ENCODE data around the gene INF2. TPM values are rescaled to one million over a fixed set of nuclear protein-coding genes. Genes with fewer than 3 reads are reported as not detected.
A peak's percentile ranks its signal among the peaks of the same experiment; 100 is the strongest.
"Not testable (repeated sequence)": the region's sequence is repeated elsewhere in the genome, so short reads cannot be mapped to it uniquely, and the experiment has no call there.

INF2 gene
- polyA plus RNA-seq, 5 donors = 35.6 to 73.2 (median 52.3) TPM

DNA sequence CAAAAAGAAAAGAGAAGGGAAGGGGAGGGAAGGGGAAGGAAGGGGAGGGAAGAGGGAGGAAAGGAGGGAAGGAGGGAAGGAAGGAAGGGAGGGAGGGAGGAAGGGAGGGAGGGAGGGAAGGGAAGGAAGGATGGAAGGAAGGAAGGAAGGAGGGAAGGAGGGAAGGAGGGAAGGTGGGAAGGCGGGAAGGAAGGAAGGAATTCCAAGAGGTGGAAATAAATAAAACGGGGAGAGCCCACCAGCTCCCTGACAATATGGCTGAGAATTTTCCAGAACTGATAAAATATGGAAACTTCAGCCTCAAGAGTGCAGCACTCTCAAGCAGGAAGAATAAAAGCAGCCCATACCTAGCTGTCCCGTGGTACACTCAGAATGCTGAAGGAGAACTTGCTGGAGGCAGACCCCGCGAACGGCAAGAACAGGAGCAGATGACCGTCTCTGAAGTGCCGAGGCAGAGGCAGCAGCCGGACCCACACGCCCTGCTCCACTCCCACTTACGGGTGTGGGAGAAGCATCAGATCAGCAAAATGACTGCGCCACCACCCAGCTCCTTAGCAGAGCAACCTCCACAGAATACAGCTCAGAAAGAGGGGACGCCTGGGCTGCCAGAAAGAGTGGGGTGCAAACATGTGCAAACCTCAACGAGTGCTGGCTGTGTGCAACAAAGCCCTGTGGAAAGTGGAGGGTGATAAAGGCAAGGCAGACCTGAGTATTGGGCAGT is 34.1 kb upstream of the INF2 start:
- DNase-seq = no peak

DNA sequence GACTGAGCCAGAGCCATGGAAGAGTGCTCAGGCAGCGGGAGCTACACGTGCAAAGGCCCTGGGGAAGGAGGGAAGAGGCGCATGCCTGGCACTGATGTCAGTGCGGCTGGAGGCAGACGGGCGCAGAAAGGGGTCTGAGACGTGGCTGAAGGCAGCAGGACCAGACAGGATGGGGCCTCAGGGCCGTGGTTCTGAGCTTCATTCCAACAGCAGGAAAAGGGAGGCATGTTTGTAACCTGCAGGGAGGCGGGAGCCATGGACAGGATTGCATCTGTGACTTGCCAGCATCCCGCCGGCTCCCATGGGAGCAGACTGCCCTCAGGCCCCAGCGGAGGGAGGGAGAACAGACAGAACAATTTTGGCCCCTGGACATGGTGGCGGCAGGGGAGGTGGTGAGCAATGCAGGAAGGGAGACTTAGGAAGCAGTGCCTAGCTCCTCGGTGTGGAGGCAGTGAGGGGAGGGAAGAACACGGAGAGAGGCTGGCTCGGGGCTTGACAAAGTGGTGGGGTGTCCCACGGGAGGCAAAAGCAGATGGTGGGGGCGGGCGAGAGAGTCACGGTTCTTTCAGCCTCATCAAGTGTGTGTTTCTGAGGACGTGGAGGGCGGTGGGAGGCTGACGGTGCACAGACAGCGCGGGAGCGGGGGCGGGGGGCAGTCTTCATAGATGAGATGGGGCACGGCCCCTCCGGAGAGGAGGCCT is 33.3 kb upstream of the INF2 start:
- DNase-seq = no peak

DNA sequence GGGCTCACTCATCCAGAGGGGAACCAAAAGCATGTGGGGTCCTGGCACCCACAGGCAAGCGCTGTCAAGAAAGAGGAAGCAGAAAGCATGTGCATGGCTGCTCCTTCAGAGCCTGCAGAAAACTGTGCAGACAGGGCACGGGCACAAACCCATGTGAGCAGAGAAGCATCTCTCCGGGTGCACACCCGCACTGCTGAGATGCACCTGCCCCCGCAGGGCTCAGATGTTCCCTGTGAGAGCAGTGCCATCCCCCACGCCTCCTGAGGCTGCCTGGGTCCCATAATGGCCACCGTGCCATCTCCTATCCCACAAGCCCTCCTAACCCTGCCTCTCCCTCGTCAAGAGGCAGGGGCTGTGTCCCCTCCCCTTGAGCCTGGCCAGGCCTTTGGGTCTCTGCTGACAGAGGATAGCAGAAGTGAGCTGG is 32.3 kb upstream of the INF2 start:
- no peak for DNase-seq

DNA sequence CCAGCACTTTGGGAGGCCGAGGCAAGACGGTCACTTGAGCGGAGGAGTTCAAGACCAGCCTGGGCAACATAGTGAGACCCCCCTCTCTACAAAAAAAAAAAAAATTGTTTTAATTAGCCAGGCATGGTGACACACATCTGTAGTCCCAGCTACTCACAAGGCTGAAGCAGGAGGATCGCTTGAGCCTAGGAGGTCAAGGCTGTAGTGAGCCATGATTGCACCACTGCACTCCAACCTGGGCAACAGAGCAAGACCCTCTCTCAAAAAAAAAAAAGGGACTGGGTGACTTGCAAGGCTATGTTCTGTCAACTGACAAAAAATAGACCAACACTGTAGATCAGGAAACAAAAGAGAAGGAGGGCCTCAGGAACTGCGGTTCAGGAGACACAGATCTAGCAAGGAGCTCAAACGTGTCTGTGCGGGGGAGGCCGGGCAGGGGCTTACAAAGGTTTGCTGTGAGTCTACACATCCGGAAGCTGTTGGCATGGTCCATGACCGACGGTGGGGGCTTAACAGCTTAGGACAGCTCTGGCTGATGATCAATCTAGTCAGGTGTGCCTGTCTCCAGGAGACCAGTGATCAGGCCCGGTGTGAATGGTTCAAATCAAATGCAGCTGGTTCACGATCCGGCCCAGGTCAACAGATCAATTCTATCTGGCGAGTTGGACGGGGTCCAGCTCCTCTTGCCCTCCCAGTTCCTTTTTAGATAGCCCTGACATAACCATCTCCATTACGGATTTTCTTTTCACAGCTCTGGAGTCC is 31.7 kb upstream of the INF2 start:
- no peak for DNase-seq

DNA sequence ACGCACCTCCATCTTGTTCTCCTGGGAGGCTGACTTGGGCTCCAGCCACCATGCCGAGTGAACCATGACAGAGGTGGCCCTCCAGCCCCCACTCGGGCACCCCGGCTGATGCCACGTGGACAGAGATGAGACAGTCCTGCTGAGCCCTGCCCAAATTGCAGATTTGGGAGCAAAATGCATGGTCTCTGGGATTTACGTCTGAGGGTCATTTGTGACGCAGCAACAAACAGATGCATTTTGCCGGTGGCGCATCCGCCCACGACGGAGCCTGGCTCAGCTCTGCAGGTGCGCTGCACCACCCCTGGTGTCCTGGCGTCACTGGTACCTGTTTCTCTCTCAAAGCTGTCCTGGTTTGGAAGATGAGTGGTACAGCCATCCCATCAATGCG is 31.1 kb upstream of the INF2 start:
- no peak for DNase-seq

DNA sequence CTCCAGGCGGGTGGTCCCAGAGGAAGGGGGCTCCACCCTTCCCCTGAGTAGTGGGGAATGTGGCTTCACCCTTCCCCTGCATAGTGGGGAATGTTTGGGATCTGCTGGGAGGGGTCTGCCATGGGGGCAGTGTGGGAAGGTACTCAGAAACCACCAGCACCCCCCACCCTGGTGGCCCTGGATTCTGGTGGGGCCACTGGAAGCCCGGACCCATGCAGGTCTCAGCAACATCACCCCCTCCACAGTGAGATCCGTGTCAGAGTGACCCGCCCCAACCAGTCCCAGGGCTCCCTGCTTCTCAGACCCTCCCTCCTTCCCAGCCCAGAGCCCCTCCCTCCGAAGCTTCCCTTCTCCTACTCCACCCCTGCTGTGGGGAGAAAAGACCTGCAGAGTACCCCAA is 30.3 kb upstream of the INF2 start:
- DNase-seq = no peak

DNA sequence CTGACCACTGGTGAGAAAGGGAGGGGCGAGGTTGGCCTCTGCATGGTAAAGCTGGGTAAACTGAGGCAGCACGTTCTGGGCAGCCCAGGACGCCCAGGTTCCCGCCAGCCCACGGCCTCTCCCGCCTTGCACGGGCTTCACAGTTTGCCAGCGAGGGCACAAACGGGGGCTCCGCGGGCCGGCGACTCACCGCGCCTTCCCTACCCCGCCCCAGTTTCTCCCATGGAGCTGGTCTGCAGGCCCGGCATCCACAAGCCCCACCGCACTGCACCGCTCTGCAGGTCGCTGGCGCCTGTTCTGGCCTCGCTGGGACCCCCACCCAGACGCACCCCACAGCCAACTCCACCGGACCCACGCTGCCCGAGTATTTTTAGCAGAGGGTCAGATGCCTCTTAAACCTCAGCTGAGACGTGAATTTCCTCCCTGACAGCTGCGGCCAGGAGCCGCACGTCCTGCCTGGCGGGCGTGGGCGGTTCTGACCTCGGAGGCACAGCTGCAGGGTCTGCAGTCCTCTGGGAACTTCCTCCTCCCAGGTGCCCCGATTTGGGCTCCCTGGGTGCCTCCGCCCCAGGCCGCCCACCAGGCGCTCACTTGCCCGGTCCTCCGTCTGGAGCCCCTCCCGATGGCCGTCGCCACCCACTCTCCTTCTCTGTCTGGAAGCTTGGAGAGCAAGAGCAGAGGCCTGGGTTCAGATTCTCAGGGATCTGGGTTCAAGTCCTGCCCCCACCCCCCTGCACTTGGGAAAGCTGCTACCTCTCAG is 29.5 kb upstream of the INF2 start:
- no peak for DNase-seq

DNA sequence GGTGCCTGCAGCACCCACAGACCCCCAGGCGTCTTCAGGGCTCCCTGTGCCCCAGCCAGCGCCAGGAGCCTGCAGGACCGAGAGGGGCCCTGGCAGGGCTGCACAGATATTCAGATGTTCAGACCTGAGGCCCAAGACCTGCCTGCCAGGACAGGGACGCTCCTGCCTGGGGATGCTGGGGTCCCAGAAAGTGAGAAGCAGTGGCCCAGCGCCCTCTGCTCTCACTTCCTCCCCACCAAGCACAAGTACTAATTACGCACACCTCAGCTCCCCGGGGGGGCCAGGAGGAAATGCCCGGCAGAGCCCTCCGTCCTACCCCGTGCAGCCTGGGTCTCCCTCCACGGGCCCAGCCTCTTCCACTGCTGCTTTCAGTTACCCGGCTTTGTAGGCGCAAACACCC is 28.8 kb upstream of the INF2 start:
- no peak for DNase-seq

DNA sequence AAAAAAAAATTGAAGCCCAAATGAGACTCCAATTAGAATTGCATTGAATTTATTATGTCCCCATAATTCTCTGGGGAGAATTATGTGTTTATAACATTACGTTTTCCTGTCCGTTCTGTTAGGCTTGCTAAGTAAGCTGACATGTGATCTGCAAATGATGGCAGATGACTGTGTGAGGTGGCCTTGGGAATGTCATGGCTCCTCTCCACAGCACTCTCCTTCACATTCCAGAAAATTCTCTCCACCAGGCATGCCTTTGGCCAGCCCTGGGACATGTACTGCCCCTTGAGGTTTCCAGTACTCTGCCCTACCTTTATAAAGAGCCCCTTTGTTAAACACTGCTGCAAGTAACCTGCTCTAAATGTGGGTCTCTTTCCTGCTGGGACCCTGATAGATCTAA is 28.3 kb upstream of the INF2 start:
- no peak for DNase-seq

DNA sequence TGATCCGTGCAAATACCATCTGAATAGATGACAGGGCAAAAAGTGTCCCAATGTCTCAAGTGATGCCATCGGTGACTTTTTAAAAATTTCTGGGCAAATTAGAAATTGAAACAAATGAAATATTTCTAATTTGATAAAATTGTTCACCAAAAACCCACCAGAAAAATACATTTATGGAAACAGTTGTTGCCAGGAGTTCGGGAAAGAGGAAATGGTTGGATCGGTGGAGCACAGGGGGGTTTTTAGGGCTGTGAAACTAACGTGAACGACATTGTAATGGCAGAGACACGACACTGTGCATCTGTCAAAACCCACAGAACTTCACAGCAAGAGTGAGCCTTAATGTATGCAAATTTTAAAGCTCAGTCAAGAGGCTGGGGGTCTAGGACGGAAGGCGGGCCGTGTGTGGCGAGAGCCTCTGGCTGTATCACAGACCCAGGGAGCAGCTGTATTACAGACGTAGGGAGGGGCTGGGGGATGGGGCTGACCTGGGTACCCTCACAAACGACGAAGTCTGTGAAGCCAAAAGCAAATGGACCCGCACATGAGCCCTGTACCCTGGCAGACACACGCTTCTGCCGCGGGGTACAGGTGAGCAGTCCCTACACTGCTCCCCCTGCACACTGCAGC is 27.8 kb upstream of the INF2 start:
- DNase-seq = not testable (repeated sequence)

DNA sequence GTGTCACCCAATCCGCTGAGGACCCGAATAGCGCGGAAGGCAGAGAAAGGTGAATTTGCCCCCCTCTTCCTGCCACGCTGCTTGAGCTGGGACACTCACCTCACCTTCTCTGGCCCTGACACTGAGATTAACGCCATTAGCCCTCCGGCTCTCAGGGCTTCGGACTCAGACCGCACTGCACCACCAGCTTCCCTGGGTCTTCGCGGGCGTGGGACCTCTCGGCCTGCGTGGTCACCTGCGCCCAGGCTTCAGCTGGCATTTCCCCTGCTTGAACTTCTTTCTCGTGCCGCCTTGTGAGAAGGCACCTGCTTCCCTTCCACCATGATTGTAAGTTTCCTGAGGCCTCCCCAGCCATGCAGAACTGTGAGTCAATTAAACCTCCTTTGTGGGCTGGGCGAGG is 26.9 kb upstream of the INF2 start:
- DNase-seq = not testable (repeated sequence)

DNA sequence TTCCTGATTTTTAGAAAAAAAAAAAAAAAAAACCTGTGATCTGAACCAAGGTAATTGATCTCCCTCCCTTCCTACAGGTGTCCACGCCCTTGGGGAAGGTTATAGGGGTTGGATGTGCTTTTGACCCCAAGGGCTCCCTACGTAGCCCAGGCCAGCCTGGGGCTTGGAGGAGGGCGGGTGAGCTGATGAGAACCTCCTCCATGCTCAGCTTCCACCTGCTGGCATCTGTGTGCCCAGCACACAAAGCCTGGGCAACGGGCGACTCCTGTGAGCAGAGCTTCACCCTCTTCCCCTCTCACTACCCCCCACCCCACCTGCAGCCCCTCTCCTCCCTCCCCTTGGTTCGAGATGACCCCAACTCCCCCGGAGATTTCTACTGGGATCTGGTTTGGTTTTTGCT is 25.3 kb upstream of the INF2 start:
- no peak for DNase-seq

DNA sequence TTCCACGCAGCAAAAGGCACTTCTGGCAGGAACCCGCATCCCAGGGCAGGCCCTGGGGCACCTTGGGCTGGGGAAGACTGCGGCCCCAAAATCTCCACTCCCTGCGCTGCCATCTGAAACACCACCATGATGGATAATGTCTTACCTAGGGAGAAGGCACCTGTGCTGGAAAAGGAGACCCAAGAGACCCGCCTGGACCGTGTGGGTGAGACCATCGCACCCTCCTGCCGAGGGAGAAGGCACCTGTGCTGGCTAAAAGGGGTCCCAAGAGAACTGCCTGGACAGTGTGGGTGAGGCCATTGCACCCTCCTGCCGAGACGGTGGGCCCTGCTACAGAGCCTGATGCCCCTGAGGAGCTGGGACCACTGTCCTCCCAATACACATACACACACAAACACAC is 24.8 kb upstream of the INF2 start:
- DNase-seq = no peak

DNA sequence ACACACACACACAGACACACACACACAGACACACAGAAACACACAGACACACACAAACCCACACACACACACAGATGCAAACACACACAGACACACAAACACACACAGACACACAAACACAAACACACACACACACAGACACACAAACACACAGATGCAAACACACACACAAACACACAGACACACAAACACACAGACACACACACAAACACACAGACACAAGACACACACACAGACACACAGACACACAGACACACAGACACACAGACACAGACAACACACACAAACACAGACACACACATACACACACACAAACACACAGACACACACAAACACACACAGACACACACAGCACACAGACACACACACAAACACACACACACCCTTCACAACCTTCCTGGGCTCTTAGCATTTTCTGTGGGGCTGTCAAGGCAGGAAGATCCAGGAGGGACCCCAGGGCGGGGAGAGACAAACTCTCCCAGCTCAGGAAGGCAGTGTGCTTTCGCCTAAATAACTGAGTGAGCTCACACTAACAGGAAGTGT is 24.2 kb upstream of the INF2 start:
- DNase-seq = peak in 1 of 2 donors; percentile 23

DNA sequence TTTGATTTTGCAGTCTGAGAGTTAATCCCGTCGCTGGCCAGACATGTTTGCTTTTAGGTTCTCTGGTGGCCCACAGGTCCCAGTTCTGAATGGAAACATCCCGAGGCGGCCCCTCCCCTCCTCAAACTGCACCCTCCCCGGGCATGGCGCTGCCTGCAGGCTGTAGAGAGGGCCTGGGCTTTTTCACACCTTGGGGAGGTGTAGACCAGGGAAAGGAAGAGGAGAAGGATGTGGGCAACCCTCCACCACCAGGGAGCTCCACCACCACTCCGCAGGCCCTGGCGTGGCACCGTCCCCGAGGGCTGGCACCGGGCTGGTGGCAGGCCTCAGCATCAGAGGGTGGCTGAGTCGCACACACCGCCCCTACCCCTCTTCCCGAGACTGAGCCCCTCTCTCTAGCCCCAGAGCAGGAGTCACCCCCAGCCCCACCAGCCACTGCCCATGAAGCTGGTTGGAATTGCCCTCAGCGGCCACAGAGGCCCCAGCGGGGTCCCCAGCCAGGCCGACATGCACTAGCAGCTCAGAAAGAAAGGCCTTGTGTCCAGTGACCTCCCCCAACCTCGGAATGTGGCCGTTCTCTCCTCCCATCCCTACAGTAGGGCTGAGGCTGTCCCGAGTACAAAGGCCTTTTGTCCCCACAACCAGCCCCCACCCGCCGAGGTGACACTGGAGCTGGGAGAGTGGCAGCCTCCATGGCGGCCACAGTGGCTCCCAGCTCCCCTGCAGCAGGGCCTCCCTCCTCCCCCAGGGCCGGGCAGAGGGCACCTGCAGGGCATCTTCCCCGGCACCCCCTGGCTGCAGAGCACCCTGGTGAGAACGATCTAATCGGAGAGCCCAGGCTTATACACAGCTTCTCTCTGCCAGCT is 23.5 kb upstream of the INF2 start:
- no peak for DNase-seq

DNA sequence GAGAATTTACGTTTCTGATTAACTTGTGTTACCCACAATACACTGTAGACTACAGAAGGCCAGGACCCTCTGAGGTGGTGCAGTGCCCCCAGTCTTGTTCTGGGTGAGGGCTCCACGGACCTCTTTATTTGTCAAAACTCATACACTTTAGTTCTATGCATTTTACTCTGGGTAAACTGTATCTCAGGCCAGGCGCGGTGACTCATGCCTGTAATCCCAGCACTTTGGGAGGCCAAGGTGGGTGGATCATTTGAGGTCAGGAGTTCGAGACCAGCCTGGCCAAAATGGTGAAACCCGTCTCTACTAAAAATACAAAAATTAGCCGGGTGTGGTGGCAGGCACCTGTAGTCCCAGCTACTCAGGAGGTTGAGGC is 22.9 kb upstream of the INF2 start:
- not testable (repeated sequence) for DNase-seq

DNA sequence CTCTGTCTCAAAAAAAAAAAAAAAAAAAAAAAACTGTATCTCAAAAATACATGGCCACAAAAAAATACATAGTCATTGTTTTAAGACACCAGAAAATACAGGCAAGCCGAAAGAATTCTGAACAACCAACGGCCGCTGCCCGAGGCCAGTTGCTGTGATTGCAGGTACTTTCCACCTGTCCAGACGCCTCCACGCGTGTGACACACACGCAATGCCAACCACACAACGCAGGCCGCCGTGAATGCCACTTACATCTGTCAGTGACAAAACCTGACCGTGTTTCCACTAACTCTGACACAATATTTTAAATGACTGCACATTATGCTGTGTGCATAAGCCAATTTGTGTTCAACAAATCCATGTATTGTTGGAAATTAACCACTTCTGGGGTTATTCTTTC is 22.4 kb upstream of the INF2 start:
- no peak for DNase-seq

DNA sequence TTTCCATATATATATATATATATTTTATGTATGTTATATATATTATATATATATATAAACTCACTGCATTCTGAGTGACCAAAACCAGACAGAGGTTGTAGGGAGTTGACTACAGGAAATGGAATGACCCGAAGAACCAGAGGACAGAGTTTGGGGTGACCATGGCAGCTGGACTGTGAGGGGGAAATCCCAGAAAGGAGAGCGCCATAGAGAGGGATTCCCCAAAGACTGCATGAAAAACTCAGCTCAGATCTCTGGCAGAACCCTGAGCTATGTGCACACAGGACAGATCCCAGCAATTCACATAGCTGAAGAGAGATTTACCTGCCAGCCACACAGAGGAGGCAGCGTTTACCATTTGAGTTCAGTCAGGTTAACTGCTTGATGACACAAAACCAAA is 19.7 kb upstream of the INF2 start:
- DNase-seq = no peak

DNA sequence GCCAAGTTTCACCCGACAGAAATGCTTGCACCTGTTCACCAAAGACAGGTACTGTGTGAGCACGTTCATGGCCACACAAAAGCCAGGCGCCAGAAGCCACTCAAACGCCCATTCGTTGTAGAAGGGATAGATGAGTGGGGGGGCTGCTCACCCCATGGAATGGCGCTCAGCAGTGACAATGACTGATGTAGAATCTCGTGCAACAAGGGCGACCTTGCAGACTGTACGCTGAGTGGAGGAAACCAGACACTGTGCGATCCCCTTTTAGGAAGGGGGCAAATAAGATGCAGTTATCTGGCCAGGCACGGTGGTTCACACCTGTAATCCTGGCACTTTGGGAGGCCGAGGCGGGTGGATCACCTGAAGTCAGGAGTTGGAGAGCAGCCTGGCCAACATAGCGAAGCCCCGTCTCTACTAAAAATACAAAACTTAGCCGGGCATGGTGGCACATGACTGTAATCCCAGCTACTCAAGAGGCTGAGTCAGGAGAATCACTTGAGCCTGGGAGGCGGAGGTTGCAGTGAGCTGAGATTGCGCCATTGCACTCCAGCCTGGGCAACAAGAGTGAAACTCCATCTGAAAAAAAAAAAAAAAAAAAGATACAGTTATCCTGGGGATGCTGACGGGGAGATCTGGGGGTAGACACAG is 18.0 kb upstream of the INF2 start:
- not testable (repeated sequence) for DNase-seq

DNA sequence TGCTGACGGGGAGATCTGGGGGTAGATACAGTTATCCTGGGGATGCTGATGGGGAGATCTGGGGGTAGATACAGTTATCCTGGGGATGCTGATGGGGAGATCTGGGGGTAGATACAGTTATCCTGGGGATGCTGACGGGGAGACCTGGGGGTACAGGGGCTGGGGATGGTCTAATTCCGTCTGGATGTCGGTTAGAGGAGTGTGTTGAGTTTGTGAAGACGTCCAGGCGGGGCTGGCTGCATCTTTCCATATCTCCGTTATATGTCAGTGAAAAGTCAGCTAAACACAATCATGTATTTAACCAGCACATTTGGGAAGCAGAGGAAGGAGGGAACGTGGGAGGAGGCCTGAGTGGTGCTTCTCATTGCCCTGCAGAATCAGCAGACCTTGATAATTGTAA is 17.3 kb upstream of the INF2 start:
- not testable (repeated sequence) for DNase-seq

Measured in right lung (tissue), 5 donors.